ENCODE data around the gene SMARCA4.
"Not testable (repeated sequence)": the region's sequence is repeated elsewhere in the genome, so short reads cannot be mapped to it uniquely, and the experiment has no call there.

The SMARCA4 gene

GRCh38 chr19:10981252-10981895, 20.5 kb downstream of the SMARCA4 start:
- no peak for DNase-seq

GRCh38 chr19:10983026-10983425, 22.2 kb downstream of the SMARCA4 start:
- no peak for DNase-seq

GRCh38 chr19:10984166-10984735, 23.4 kb downstream of the SMARCA4 start:
- no peak for DNase-seq

GRCh38 chr19:10985502-10985901, 24.7 kb downstream of the SMARCA4 start:
- DNase-seq, result no peak

GRCh38 chr19:10986301-10987127, 25.7 kb downstream of the SMARCA4 start:
- no peak for DNase-seq

- no peak for DNase-seq
These were observed 26.9 kb downstream of the SMARCA4 start for GRCh38 chr19:10987571-10988297.

- no peak for DNase-seq
These were observed 27.6 kb downstream of the SMARCA4 start for GRCh38 chr19:10988380-10988779.

- no peak for DNase-seq
These were observed 28.1 kb downstream of the SMARCA4 start for GRCh38 chr19:10988921-10989320.

- no peak for DNase-seq
These were observed 30.2 kb downstream of the SMARCA4 start for GRCh38 chr19:10991076-10991475.

- DNase-seq, result no peak
These were observed 30.8 kb downstream of the SMARCA4 start for GRCh38 chr19:10991521-10992081.

GRCh38 chr19:10992174-10992573, 31.3 kb downstream of the SMARCA4 start:
- DNase-seq, result not testable (repeated sequence)

- DNase-seq, result no peak
These were observed 35.2 kb downstream of the SMARCA4 start for GRCh38 chr19:10995926-10996600.

GRCh38 chr19:10998045-10998533, 37.3 kb downstream of the SMARCA4 start:
- no peak for DNase-seq

GRCh38 chr19:10998666-10999065, 37.8 kb downstream of the SMARCA4 start:
- no peak for DNase-seq

GRCh38 chr19:11005521-11005920, 44.7 kb downstream of the SMARCA4 start:
- DNase-seq, result no peak

- no peak for DNase-seq
These were observed 46.6 kb downstream of the SMARCA4 start for GRCh38 chr19:11007385-11007784.

- no peak for DNase-seq
These were observed 47.2 kb downstream of the SMARCA4 start for GRCh38 chr19:11007962-11008532.

- DNase-seq, result no peak
These were observed 49.2 kb downstream of the SMARCA4 start for GRCh38 chr19:11010041-11010440.

- DNase-seq, result no peak
These were observed 51.7 kb downstream of the SMARCA4 start for GRCh38 chr19:11012507-11012906.

- no peak for DNase-seq
These were observed 52.9 kb downstream of the SMARCA4 start for GRCh38 chr19:11013771-11014170.

- no peak for DNase-seq
These were observed 53.6 kb downstream of the SMARCA4 start for GRCh38 chr19:11014403-11014911.

- no peak for DNase-seq
These were observed 55.8 kb downstream of the SMARCA4 start for GRCh38 chr19:11016631-11017030.
